ENCODE results near the gene COPS8. TPM values are rescaled to one million over a fixed set of nuclear protein-coding genes. Genes with fewer than 3 reads are reported as not detected.

Gene COPS8
- total RNA-seq, 1 experiment from 2014 or later, result 64.7 TPM

DNA sequence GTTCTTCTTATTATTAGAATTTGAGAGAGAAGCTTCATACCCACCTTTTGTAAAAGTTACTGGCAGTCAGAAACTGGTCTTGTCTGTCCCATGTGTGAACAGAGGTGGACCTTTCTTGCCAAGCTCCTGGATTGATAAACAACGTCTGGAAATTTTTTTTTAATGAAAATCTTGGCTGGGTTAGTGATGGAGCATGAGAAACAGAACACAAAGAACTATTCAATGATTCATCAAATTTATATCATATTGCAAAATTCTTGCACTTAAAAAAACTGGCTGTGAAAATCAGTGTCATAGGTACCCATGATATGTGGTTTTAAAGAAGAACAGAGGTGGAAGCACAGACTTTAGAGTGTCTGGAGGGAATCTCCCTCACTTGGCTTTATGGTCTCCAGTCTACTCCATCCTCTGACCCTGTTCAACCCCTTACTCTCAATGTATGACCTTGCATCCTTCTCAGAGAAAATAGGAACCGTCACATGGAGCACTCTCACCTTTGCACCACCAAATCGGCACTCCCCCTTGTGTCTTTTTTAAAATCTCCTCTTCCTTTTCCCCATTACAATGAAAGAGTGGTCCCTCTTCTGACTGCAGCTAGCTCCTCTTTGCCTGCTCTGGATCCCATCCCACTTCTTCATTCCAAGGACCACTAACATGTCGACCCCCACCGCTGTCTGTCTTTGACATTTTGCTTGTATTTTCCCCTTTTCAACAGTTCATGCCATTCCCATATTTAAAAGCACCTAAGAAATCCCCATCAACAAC lies 58.2 kb downstream of the COPS8 start:
- no peaks in the 10 kb centered on the region for H3K79me2 ChIP-seq (ENCODE audit: low read depth)
- H3K9me2 ChIP-seq (ENCODE audit: insufficient read depth), result no peaks in the 10 kb centered on the region
- no peaks in the 10 kb centered on the region for H4K20me1 ChIP-seq (ENCODE audit: insufficient read depth)
- no peak overlapping the region for H2AFZ ChIP-seq
- CTCF ChIA-PET, result no interaction called here
- peaks cover 5% of the 10 kb centered on the region; the same call in 1 of the 2 replicates for H3F3A ChIP-seq (ENCODE audit: insufficient read depth, low read depth)
- intact Hi-C loops (cut with micrococcal nuclease; ENCODE audit: unreplicated experiment), result no loop called here
- no peak overlapping the region for H3K27ac ChIP-seq
- BruUV-seq (replicated peaks), result no TSS peak
- H3K4me1 ChIP-seq (replicated peaks; ENCODE audit: insufficient read depth), result 0 out of 2 replicates have a peak, but pooled peaks cover 5% of the 10 kb centered on the region
- H3K36me3 ChIP-seq (ENCODE audit: low read depth), result no peaks in the 10 kb centered on the region
- H3K4me3 ChIP-seq, result no peak overlapping the region
- H3K9me3 ChIP-seq (ENCODE audit: insufficient read depth, low read depth), result peaks cover 29% of the 10 kb centered on the region; the same call in 1 of the 2 replicates
- POLR2A ChIA-PET (ENCODE audit: unreplicated experiment), result no interaction called here
- TF ChIP-seq EZH2 (IDR thresholded peaks at IDR 0.05; ENCODE audit: low read depth), result no peak
- no peak for TF ChIP-seq CTCF (conservative IDR thresholded peaks at IDR 0.05)
- DNase-seq, result no peak
- no peak overlapping the region for H3K4me2 ChIP-seq
- 0 out of 2 replicates have a peak, but pooled peaks cover 3% of the 10 kb centered on the region for H3K27me3 ChIP-seq (ENCODE audit: insufficient read depth, low read depth)

DNA sequence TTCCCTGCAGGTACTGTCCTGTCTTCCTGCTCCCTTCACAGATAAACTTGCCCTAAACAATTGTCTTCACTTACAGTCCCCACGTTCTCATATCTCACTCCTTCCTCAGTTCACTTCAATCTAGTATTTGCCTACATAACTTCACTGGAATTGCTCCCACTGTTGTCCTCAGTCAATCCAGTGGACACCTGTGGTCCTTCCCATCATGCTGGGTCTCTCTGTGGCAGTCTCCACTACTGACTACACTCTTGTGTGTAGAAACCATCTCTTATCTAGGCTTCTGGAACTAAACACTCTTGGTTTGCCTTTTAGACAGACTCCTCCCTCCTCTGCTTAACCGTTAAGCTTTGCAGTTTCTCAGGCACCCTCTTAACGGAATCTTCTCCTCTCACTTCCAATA lies 58.8 kb downstream of the COPS8 start:
- intact Hi-C loops (cut with micrococcal nuclease; ENCODE audit: unreplicated experiment), result no loop called here
- no peak overlapping the region for H2AFZ ChIP-seq
- no peak for DNase-seq
- H4K20me1 ChIP-seq (ENCODE audit: insufficient read depth), result no peaks in the 10 kb centered on the region
- TF ChIP-seq CTCF (conservative IDR thresholded peaks at IDR 0.05) (no peak), EZH2 (IDR thresholded peaks at IDR 0.05; ENCODE audit: low read depth) (no peak)
- H3K4me1 ChIP-seq (replicated peaks; ENCODE audit: insufficient read depth), result 0 out of 2 replicates have a peak, but pooled peaks cover 5% of the 10 kb centered on the region
- ChIA-PET CTCF (no interaction called here), POLR2A (ENCODE audit: unreplicated experiment) (no interaction called here)
- peaks cover under 1% of the 10 kb centered on the region; the same call in 1 of the 2 replicates for H3F3A ChIP-seq (ENCODE audit: insufficient read depth, low read depth)
- no peak overlapping the region for H3K4me3 ChIP-seq
- no peaks in the 10 kb centered on the region for H3K79me2 ChIP-seq (ENCODE audit: low read depth)
- H3K9me2 ChIP-seq (ENCODE audit: insufficient read depth), result no peaks in the 10 kb centered on the region
- peaks cover 29% of the 10 kb centered on the region; the same call in 1 of the 2 replicates for H3K9me3 ChIP-seq (ENCODE audit: insufficient read depth, low read depth)
- no peak overlapping the region for H3K27ac ChIP-seq
- H3K36me3 ChIP-seq (ENCODE audit: low read depth), result no peaks in the 10 kb centered on the region
- no peak overlapping the region for H3K4me2 ChIP-seq
- no TSS peak for BruUV-seq (replicated peaks)
- 0 out of 2 replicates have a peak, but pooled peaks cover 3% of the 10 kb centered on the region for H3K27me3 ChIP-seq (ENCODE audit: insufficient read depth, low read depth)

- TF ChIP-seq EZH2 (IDR thresholded peaks at IDR 0.05; ENCODE audit: low read depth), result no peak
- TF ChIP-seq CTCF (conservative IDR thresholded peaks at IDR 0.05), result no peak
- Histone ChIP-seq H3F3A (ENCODE audit: insufficient read depth, low read depth) (no peaks in the 10 kb centered on the region), H3K9me3 (ENCODE audit: insufficient read depth, low read depth) (peaks cover 29% of the 10 kb centered on the region; the same call in 1 of the 2 replicates), H3K4me1 (replicated peaks; ENCODE audit: insufficient read depth) (0 out of 2 replicates have a peak, but pooled peaks cover 5% of the 10 kb centered on the region), H3K4me3 (no peak overlapping the region), H3K9me2 (ENCODE audit: insufficient read depth) (no peaks in the 10 kb centered on the region), H3K27me3 (ENCODE audit: insufficient read depth, low read depth) (no peaks in the 10 kb centered on the region), H2AFZ (no peak overlapping the region), H3K4me2 (no peak overlapping the region), H3K36me3 (ENCODE audit: low read depth) (no peaks in the 10 kb centered on the region), H4K20me1 (ENCODE audit: insufficient read depth) (no peaks in the 10 kb centered on the region), H3K27ac (no peak overlapping the region), H3K79me2 (ENCODE audit: low read depth) (no peaks in the 10 kb centered on the region)
- POLR2A ChIA-PET (ENCODE audit: unreplicated experiment), result no interaction called here
- DNase-seq, result no peak
- intact Hi-C loops (cut with micrococcal nuclease; ENCODE audit: unreplicated experiment), result no loop called here
- BruUV-seq (replicated peaks), result no TSS peak
- CTCF ChIA-PET, result no interaction called here
Measured at GRCh38 chr2:237147317-237147716, 61.6 kb downstream of the COPS8 start.

Data from PC-9 (cell line).